Measurements from ENCODE around the gene SULT2B1.

Gene SULT2B1

GRCh38 chr19:48603850-48604249 is 51.9 kb downstream of the SULT2B1 start:
- no peak for DNase-seq

GRCh38 chr19:48606463-48607358 is 54.7 kb downstream of the SULT2B1 start, which contains the start of gene SPACA4:
TSS of gene SPACA4 (plus strand) at chr19:48606742. CDS start at chr19:48606979, 237 bp downstream.
- no peak for DNase-seq

GRCh38 chr19:48607359-48607755 is 55.4 kb downstream of the SULT2B1 start:
- no peak for DNase-seq

GRCh38 chr19:48608798-48609263 is 56.9 kb downstream of the SULT2B1 start:
- peak; percentile 49 for DNase-seq

DNA sequence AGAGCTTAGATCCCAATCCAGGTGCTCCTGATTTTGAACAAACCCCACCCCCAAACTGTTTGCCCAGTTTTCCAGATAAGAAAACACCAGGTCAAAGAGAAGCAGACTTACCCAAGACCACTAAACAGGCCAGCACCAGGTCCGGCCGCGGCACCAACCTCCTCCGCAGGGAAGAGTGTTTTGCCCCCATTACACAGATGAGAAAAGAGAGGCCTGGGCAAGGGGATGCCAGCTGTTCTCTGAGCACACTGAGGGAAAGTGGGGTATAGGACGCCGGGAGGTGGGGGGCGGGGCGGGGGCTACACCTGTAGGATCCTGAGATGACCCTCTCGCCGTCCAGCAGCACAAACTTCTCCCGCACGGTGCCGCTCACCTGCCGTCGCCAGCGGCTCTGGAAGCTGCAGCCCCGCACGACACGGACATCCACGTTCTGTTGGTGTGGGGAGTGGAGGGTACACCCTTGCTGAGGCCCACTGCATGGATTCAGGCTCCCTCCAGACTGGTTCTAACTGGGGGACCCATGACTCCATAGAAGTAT is 57.7 kb downstream of the SULT2B1 start:
- DNase-seq: no peak

- DNase-seq: no peak
These were observed 59.9 kb downstream of the SULT2B1 start for GRCh38 chr19:48611872-48612271.

- DNase-seq: no peak
These were observed 61.3 kb downstream of the SULT2B1 start for GRCh38 chr19:48613024-48613851.

DNA sequence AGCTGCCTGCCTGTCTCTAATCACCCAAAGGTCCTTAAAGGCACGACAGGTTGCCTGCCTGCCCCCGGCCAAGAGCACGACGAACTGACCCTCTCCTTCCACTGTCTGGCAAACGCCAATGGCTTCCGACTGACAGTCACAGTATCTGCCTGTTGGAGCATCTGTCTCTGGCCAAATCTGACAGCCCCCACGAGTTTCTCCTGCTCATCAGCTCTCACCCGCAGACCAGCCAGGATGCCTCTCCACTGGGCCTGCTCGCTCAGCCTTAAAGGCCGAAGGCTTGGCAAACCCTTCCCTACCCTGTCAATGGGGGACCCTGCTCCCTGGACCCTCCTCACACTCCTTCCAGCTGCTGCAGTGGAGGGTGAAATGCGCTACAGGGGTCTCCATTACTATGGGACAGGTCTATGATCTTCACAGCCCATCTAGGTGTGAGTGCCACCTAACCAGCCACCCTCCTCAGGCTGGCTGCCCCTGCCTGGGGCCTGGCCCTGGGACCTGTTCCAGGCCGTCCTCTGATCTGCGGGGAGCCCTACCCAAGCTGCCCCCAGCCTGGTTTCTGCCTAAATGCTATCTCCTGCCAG is 62.0 kb downstream of the SULT2B1 start:
- DNase-seq: no peak

- no peak for DNase-seq
These were observed 62.7 kb downstream of the SULT2B1 start, which contains the start of gene FAM83E for GRCh38 chr19:48614436-48615230. TSS of gene FAM83E (minus strand) at chr19:48615076. CDS start at chr19:48613372, 1,704 bp downstream.

GRCh38 chr19:48615231-48616040 is 63.5 kb downstream of the SULT2B1 start:
- DNase-seq: no peak

DNA sequence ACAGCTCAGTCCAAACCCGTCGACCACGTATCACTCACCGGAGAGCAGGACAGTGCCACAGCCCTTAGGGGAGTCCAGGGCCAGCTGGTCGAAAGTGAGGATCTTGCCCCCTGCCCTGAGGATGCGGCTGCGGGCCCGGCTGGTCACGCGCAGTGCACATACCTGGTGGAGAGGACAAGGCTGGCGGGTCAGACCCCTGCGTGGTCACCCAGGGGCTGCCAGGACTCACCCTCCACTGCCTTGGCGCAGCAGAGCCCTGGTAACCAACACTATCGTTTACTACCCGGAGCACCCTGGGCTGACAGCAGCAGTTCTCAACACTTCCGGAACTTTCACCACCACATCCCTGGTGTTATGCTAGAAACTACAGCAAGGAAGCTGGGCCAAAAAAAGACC is 64.1 kb downstream of the SULT2B1 start:
- no peak for DNase-seq

GRCh38 chr19:48616491-48617056 is 64.6 kb downstream of the SULT2B1 start:
- DNase-seq: no peak

GRCh38 chr19:48617146-48617937 is 65.4 kb downstream of the SULT2B1 start:
- no peak for DNase-seq

DNA sequence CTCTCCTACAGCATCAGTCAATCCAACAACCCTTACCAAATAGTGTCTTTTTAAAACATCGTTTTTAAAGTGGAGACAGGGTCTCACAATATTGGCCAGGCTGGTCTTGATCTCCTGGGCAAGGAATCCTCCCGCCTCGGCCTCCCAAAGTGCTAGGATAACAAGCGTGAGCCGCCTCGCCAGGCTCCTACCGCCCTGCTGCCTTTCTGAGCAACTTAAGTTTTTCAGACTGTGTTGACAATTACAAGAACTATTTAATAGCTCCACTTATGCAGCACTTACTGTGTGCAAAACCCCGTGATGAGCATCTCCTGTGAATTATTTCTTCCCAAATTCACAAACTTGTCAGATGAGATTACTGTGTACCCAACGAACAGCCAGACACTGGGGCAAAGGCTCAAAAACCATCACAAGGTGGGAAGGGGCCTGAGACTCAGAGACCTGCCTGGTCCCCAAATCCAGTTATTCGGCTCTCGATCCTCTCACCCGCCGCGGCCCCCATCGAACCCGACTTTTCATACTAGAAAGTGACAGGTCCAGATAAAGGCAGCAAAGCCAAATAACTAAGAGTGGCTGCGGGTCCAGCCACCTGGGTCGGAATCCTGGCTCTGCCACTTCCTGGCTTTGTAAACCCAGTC is 66.4 kb downstream of the SULT2B1 start:
- no peak for DNase-seq

GRCh38 chr19:48618916-48619691 is 67.1 kb downstream of the SULT2B1 start, which contains the start of the genes RPL18 and SPHK2:
TSS of gene RPL18 (minus strand) at chr19:48619178. CDS start at chr19:48619143, 35 bp downstream.
TSS of gene SPHK2 (plus strand) at chr19:48619506. CDS start at chr19:48620515, 1,009 bp downstream.
- peak; percentile 92 for DNase-seq

DNA sequence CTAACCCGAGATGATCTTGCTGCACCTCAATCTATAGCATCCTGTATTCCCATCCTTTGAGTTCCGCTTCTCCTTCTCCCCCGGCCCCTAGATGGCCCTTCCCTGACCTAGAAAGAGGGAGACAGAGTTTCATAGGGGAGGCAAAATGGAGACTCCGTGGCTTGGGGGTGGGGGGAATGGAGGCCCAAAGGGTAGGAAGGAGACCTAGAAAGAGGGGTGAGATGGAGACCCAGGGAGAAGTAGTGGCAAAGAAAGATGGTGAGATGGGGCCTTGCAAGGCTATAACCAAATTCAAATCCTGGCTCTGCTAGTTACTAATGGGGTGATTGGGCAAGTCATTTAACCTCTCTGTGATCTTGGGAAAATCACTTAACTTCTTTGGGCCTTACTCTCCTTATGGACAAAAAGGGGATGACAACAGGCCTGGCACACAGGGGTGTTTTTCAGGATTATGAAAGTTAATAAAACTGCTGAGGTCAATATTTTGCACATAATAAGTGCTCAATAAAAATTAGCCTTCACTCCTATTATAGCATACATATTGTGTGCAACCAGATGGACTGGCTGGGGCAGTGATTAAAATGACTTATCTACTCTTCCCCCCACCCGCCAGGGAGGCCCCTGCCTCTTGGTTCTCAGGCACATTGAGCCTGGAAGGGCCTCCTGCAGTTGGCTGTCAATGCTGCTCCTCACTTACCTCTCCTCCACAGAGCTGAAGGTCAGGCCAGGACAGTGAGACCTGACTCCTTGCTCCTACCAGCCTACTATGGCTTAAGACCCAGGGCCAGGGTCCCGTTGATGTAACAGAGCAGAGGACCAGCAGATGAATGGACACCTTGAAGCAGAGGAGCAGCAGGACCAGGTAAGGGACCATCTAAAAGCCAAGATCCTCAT is 68.0 kb downstream of the SULT2B1 start:
- no peak for DNase-seq

GRCh38 chr19:48623556-48624066 is 71.6 kb downstream of the SULT2B1 start:
- DNase-seq: no peak

Measured in activated CD4-positive, alpha-beta T cell treated with anti-CD3 and anti-CD28 coated beads, Interleukin-2, amount 50 U/mL, for 1 hour (primary cell).